ENCODE data around the gene NBAS. TPM values are rescaled to one million over a fixed set of nuclear protein-coding genes. Genes with fewer than 3 reads are reported as not detected.

The NBAS gene
- total and polyA plus RNA-seq, 2 of the 4 experiments (the other 2 are of a cell fraction): 22.3 to 105 TPM

GRCh38 chr2:15364561-15364960 is 196.6 kb downstream of the NBAS start:
- Histone ChIP-seq H2BK120ac (ENCODE audit: low read depth, low read length) (no peak overlapping the region), H2AFZ (replicated peaks; ENCODE audit: low read length, poor library complexity) (no peak overlapping the region), H3K27me3 (ENCODE audit: control insufficient read depth, insufficient read depth, low read length) (no peaks in the 10 kb centered on the region), H3K4me2 (ENCODE audit: low read depth, low read length) (no peak overlapping the region), H3K14ac (replicated peaks; ENCODE audit: low read depth, low read length) (no peak overlapping the region), H4K20me1 (ENCODE audit: insufficient read depth, low read length) (no peaks in the 10 kb centered on the region; the same call in 1 of the 2 replicates), H4K5ac (ENCODE audit: low read depth, low read length) (no peak overlapping the region), H2BK5ac (ENCODE audit: low read depth, low read length, poor library complexity, severe bottlenecking) (no peak overlapping the region), H3K23ac (ENCODE audit: low read depth, low read length) (no peak overlapping the region), H3K4ac (ENCODE audit: low read depth, low read length) (no peak overlapping the region), H2AK9ac (replicated peaks; ENCODE audit: low read depth, low read length, poor library complexity) (no peak overlapping the region), H3K27ac (ENCODE audit: insufficient read depth, low read length) (no peak overlapping the region), H2BK20ac (ENCODE audit: low read depth, low read length) (no peak overlapping the region), H3K9me1 (ENCODE audit: insufficient read depth, low read length) (no peaks in the 10 kb centered on the region), H3K4me1 (ENCODE audit: control insufficient read depth, insufficient read depth, low read length) (peaks cover 5% of the 10 kb centered on the region; the same call in 1 of the 2 replicates), H3K79me1 (ENCODE audit: low read depth in 1 of 2, low read length in 2 of 2) (peaks cover 0 to 6% of the 10 kb centered on the region in 2 experiments; a peak in 1 of 4 replicates), H3K36me3 (ENCODE audit: control insufficient read depth, insufficient read depth, low read length) (peaks cover 7% of the 10 kb centered on the region), H2AK5ac (ENCODE audit: low read depth, low read length) (no peak overlapping the region), H4K91ac (ENCODE audit: insufficient read depth, low read depth, low read length) (no peak overlapping the region), H4K8ac (ENCODE audit: low read depth in 2 of 2, low read length in 2 of 2) (no peak overlapping the region), H3K9ac (ENCODE audit: low read depth, low read length) (no peak overlapping the region), H2BK15ac (ENCODE audit: low read depth, low read length) (no peak overlapping the region), H3K56ac (ENCODE audit: extremely low read depth, insufficient read depth, low read length) (no peak overlapping the region), H3K9me3 (ENCODE audit: control insufficient read depth, insufficient read depth, low read length) (no peaks in the 10 kb centered on the region), H3K4me3 (ENCODE audit: insufficient read depth, low read depth, low read length) (no peak overlapping the region), H3K18ac (ENCODE audit: low read depth, low read length) (no peak overlapping the region)
- TF ChIP-seq CEBPB (IDR thresholded peaks at IDR 0.05; ENCODE audit: low read depth, low read length) (no peak), MAZ (IDR thresholded peaks at IDR 0.05; ENCODE audit: borderline replicate concordance, low read depth, low read length) (no peak), SMC3 (IDR thresholded peaks at IDR 0.05; ENCODE audit: low read depth, low read length) (no peak), MAFK (IDR thresholded peaks at IDR 0.05; ENCODE audit: low read depth, low read length) (no peak), NFE2L2 (IDR thresholded peaks at IDR 0.05; ENCODE audit: low read depth, low read length) (no peak), FOS (IDR thresholded peaks at IDR 0.05; ENCODE audit: low read depth, low read length) (no peak), MXI1 (IDR thresholded peaks at IDR 0.05; ENCODE audit: borderline replicate concordance, low read depth, low read length) (no peak)
- TF ChIP-seq, protein P1, sequence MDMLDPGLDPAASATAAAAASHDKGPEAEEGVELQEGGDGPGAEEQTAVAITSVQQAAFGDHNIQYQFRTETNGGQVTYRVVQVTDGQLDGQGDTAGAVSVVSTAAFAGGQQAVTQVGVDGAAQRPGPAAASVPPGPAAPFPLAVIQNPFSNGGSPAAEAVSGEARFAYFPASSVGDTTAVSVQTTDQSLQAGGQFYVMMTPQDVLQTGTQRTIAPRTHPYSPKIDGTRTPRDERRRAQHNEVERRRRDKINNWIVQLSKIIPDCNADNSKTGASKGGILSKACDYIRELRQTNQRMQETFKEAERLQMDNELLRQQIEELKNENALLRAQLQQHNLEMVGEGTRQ (IDR thresholded peaks at IDR 0.05; ENCODE audit: low read depth, low read length): no peak
- dilution Hi-C loops (cut with HindIII; ENCODE audit: low sequenced_read_pairs, unreplicated experiment): no loop called here
- DNase-seq (peak; percentile 14), ATAC-seq (ENCODE audit: low read depth) (no peak)
- intact Hi-C loops (cut with micrococcal nuclease): no loop called here
- no TSS peak for BruUV-seq (replicated peaks)
- in situ Hi-C loops (cut with MboI; ENCODE audit: low sequenced_read_pairs): no loop called here
- ChIA-PET POLR2A (ENCODE audit: unreplicated experiment) (no interaction called here), CTCF (no interaction called here)
- no CpG with 5 or more reads among the region's 2 CpGs for WGBS, 2 experiments (ENCODE audit: extremely low coverage in 2 of 2, insufficient read length in 1 of 2)

Data from IMR-90 (cell line).